ENCODE results near the gene P2RY8. TPM values are rescaled to one million over a fixed set of nuclear protein-coding genes. Genes with fewer than 3 reads are reported as not detected.
A peak's percentile ranks its signal among the peaks of the same experiment; 100 is the strongest.

Gene P2RY8
- total and polyA plus RNA-seq, 10 donors, result 8.1 to 32.2 (median 26.5) TPM

DNA sequence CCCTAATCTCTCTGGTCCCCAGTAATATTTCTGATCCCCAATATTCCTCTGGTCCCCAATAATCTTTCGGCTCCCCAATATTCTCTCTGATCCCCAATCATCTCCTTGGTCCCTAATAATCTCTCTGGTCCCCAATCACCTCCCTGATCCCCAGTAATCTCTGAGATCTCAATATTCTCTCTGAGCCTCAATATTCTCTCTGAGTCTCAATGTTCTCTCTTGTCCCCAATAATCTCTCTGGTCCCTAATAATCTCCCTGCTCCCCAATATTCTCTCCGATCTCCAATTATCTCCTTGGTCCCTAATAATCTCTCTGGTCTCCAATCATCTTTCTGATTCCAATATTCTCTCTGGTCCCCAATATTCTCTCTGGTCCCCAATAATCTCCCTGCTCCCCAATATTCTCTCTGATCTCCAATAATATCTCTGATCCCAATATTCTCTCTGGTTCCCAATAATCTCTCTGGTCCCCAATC, 17.9 kb downstream of the P2RY8 start:
- Histone ChIP-seq H3K4me3 (no peak overlapping the region), H3K4me1 (peaks cover 5 to 80% (median 39%) of the 10 kb centered on the region in 6 donors), H3K36me3 (peaks cover 0 to 1% (median 0%) of the 10 kb centered on the region in 6 donors), H3K9me3 (peaks cover 0 to 22% (median 6%) of the 10 kb centered on the region in 8 donors), H3K27me3 (replicated peaks in 1 of 7) (no peaks in the 10 kb centered on the region), H3K27ac (no peak overlapping the region)
- 93 to 100% (median 99%) methylated on average over 2 of the region's 2 CpGs for WGBS, 5 donors
- intact Hi-C loops (cut with DNase I; ENCODE audit: low total_unique reads), result no loop called here
- no peak for DNase-seq
- no peak for TF ChIP-seq POLR2AphosphoS5 (IDR thresholded peaks at IDR 0.05)
- TF ChIP-seq, protein P1, sequence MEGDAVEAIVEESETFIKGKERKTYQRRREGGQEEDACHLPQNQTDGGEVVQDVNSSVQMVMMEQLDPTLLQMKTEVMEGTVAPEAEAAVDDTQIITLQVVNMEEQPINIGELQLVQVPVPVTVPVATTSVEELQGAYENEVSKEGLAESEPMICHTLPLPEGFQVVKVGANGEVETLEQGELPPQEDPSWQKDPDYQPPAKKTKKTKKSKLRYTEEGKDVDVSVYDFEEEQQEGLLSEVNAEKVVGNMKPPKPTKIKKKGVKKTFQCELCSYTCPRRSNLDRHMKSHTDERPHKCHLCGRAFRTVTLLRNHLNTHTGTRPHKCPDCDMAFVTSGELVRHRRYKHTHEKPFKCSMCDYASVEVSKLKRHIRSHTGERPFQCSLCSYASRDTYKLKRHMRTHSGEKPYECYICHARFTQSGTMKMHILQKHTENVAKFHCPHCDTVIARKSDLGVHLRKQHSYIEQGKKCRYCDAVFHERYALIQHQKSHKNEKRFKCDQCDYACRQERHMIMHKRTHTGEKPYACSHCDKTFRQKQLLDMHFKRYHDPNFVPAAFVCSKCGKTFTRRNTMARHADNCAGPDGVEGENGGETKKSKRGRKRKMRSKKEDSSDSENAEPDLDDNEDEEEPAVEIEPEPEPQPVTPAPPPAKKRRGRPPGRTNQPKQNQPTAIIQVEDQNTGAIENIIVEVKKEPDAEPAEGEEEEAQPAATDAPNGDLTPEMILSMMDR (IDR thresholded peaks at IDR 0.05 in 8 of 11, conservative IDR thresholded peaks at IDR 0.05 in 3 of 11), result no peak

DNA sequence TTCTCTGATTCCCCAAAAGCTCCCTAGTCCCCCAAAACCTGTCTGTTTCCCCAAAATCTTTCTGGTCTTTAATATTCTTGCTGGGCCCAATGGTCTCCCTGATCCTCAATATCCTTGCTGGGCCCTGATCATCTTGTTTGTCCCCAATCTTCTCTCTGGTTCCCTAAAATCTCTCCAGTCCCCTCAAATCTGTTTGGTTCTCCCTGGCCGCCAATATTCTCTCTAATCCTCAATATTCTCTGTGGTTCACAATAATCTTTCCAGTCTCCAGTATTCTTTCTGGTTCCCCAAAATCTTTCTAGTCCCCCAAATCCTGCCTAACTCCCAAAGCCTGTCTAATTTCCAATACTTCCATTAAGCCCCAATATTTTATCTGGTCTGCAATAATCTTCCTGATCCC, 18.5 kb downstream of the P2RY8 start:
- WGBS, 5 donors, result 90 to 96% (median 92%) methylated on average over 1 of the region's 1 CpG
- no peak for TF ChIP-seq POLR2A (IDR thresholded peaks at IDR 0.05)
- no peak for DNase-seq

DNA sequence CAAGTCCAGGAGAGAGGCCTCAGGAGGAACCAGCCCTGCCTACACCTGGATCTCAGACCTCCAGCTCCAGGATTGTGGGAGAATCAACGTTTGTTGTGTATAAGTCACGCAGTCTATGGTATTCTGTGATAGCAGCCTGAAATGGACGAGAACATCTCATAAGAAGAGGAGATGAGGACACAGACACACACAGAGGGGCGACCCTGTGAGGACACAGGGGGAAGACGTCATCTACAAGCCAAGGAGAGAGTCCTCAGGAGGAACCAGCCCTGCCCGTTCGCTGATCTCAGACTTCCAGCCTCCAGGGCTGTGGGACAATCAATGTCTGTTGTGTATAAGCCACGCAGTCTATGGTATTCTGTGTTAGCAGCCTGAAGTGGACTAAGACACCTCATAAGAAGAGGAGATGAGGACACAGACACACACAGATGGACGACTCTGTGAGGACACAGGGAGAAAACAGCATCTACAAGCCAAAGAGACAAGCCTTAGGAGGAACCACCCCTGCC, 20.3 kb downstream of the P2RY8 start:
- Histone ChIP-seq H3K36me3 (peaks cover 0 to 22% (median 5%) of the 10 kb centered on the region in 6 donors), H3K4me3 (no peak overlapping the region), H3K27me3 (replicated peaks in 1 of 7) (no peaks in the 10 kb centered on the region), H3K9me3 (peaks cover 0 to 39% (median 22%) of the 10 kb centered on the region in 8 donors), H3K4me1 (peaks cover 3 to 56% (median 27%) of the 10 kb centered on the region in 6 donors), H3K27ac (peak overlapping the region in 3 of 8 donors; percentile 53 to 60 (median 57))
- WGBS, 5 donors, result 74 to 85% (median 76%) methylated on average over 9 of the region's 9 CpGs
- intact Hi-C loops (cut with DNase I; ENCODE audit: low total_unique reads), result no loop called here
- TF ChIP-seq, protein P1 (IDR thresholded peaks at IDR 0.05 in 8 of 11, conservative IDR thresholded peaks at IDR 0.05 in 3 of 11), result no peak
- TF ChIP-seq POLR2AphosphoS5 (IDR thresholded peaks at IDR 0.05) (no peak), POLR2A (IDR thresholded peaks at IDR 0.05) (no peak)
- no peak for DNase-seq

More for the DNA sequence above, 18.5 kb downstream of the P2RY8 start:
- Histone ChIP-seq H3K4me1 (peaks cover 5 to 75% (median 39%) of the 10 kb centered on the region in 6 donors), H3K27ac (no peak overlapping the region), H3K36me3 (peaks cover 0 to 7% (median 3%) of the 10 kb centered on the region in 6 donors), H3K9me3 (peaks cover 0 to 27% (median 7%) of the 10 kb centered on the region in 8 donors), H3K27me3 (replicated peaks in 1 of 7) (no peaks in the 10 kb centered on the region), H3K4me3 (no peak overlapping the region)
- intact Hi-C loops (cut with DNase I; ENCODE audit: low total_unique reads), result no loop called here

DNA sequence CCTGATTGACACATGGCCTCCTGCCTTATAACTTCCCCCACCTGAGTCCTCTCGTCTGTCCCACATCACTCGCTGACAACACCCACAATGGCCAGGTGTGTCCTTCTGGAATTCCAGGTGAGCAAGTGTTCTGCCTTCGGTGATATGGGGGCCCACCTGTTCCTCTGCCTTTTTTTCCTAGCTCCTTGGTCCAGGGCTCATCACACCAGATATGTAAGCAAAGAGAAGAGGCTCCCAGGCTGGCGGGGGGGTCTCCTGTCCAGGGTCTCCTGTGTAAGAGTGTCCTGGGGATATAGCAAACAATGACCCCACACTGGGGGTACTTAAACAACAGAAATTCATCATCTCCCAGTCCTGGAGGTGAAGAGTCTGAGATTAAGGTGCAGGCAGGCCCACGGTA, 25.2 kb downstream of the P2RY8 start:
- H3K4me3 ChIP-seq, result no peak overlapping the region
- H3K9me3 ChIP-seq, result peaks cover 0 to 25% (median 14%) of the 10 kb centered on the region in 8 donors
- WGBS, 5 donors, result 77 to 94% (median 88%) methylated on average over 5 of the region's 5 CpGs
- no peaks in the 10 kb centered on the region for H3K27me3 ChIP-seq (replicated peaks in 1 of 7)
- TF ChIP-seq, protein P1 (IDR thresholded peaks at IDR 0.05 in 8 of 11, conservative IDR thresholded peaks at IDR 0.05 in 3 of 11), result no peak
- H3K27ac ChIP-seq, result no peak overlapping the region
- intact Hi-C loops (cut with DNase I; ENCODE audit: low total_unique reads), result no loop called here
- no peak for DNase-seq
- H3K36me3 ChIP-seq, result peaks cover 0 to 34% (median 5%) of the 10 kb centered on the region in 6 donors
- peaks cover 13 to 25% (median 17%) of the 10 kb centered on the region in 6 donors for H3K4me1 ChIP-seq

Measured in spleen (tissue), 11 donors.